GM12878 (cell line): ENCODE results near the gene OPA1. TPM values are rescaled to one million over a fixed set of nuclear protein-coding genes. Genes with fewer than 3 reads are reported as not detected.

Experiments
- ATAC-seq: fragments of 200-7000 bp; cut with Tn5 transposase; 3 replicates; pipeline ENCODE4 v1.9.1; 2020; ENCODE audit warnings: mild to moderate bottlenecking, moderate library complexity
- BruUV-seq: library from RNA; stranded (reverse); fragments of 400-500 nt; replicated peaks from 2 replicates; lab custom pipeline; 2021; lab: Mats Ljungman, UMichigan
- CTCF ChIA-PET: fragments of 300-600 bp; sonication (Branson Sonifier 250); formaldehyde crosslinking; extraction: SDS; loops from one replicate; lab custom pipeline; 2021; ENCODE audit warnings: inconsistent platforms; lab: Yijun Ruan, JAX
- POLR2A ChIA-PET: fragments of 350-600 bp; formaldehyde crosslinking; extraction: SDS; loops from one replicate; lab custom pipeline; 2021; ENCODE audit warnings: inconsistent platforms; lab: Charles Lee
- RAD21 ChIA-PET: fragments of 300-600 bp; sonication (Branson Sonifier 250); formaldehyde crosslinking; loops from one replicate; lab custom pipeline; 2023; ENCODE audit warnings: antibody characterized with exemption; ENCODE audit not compliant: unreplicated experiment; lab: Charles Lee
- SMC1A ChIA-PET: fragments of 300-600 bp; sonication (Branson Sonifier 250); formaldehyde crosslinking; loops from one replicate; lab custom pipeline; 2023; ENCODE audit not compliant: unreplicated experiment, uncharacterized antibody; lab: Charles Lee
- DNase-seq: peaks from one replicate; pipeline ENCODE4 v3.0.0-alpha.2; 2011; ENCODE audit warnings: low read depth, low spot score
- FAIRE-seq: peaks from 3 replicates; lab custom pipeline; 2011; peaks lifted over from hg19 to GRCh38; lab: Jason Lieb, UNC
- H2AFZ ChIP-seq: 2 replicates; pipeline ENCODE4 v1.6.0; 2011; ENCODE audit warnings: low read depth, low read length, control low read depth; ENCODE audit not compliant: control insufficient read depth
- H3K27ac ChIP-seq: 2 replicates; pipeline ENCODE4 v1.5.1; 2011; ENCODE audit warnings: control low read depth; ENCODE audit not compliant: control insufficient read depth, insufficient read depth
- H3K27me3 ChIP-seq, 2 experiments: replicated peaks in 1 of 2; 2 replicates each; pipeline versions ENCODE4 v1.6.0 to v1.6.1; 2011; ENCODE audit warnings: low read length in 1 of 2; ENCODE audit not compliant: control insufficient read depth in 2 of 2, insufficient read depth in 2 of 2
- H3K36me3 ChIP-seq, 2 experiments: 2 replicates each; pipeline ENCODE4 v1.5.1; 2011; ENCODE audit warnings: low read length in 1 of 2; ENCODE audit not compliant: control insufficient read depth in 2 of 2, insufficient read depth in 2 of 2
- H3K4me1 ChIP-seq: 2 replicates; pipeline ENCODE4 v1.6.1; 2011; ENCODE audit warnings: mild to moderate bottlenecking, low read length, moderate library complexity, mixed read lengths; ENCODE audit not compliant: control insufficient read depth, insufficient read depth
- H3K4me2 ChIP-seq: 2 replicates; pipeline ENCODE4 v1.6.0; 2011; ENCODE audit warnings: control low read depth; ENCODE audit not compliant: control insufficient read depth, insufficient read depth
- H3K4me3 ChIP-seq: fragments of 200-600 bp; sonication (generic); 2 replicates; pipeline ENCODE4 v1.5.1; 2016
- H3K79me2 ChIP-seq: 2 replicates; pipeline ENCODE4 v1.6.0; 2011; ENCODE audit warnings: low read length; ENCODE audit not compliant: control insufficient read depth, insufficient read depth
- H3K9ac ChIP-seq: 2 replicates; pipeline ENCODE4 v1.8.0; 2011; ENCODE audit warnings: low read length, control low read depth, mixed read lengths; ENCODE audit not compliant: control insufficient read depth, insufficient read depth
- H3K9me3 ChIP-seq: replicated peaks from 3 replicates; pipeline ENCODE4 v1.5.1; 2011; ENCODE audit warnings: mild to moderate bottlenecking, low read length; ENCODE audit not compliant: control insufficient read depth, insufficient read depth
- H4K20me1 ChIP-seq: 2 replicates; pipeline ENCODE4 v1.6.0; 2011; ENCODE audit not compliant: control insufficient read depth, insufficient read depth
- ATF2 ChIP-seq: IDR thresholded peaks from 2 replicates; pipeline ENCODE4 v1.6.1; 2012; ENCODE audit warnings: low read length, inconsistent platforms
- CTCF ChIP-seq, 3 experiments: IDR thresholded peaks in 2 of 3; conservative IDR thresholded peaks in 1 of 3; 2 replicates each; pipeline ENCODE4 v1.5.1; 2011; ENCODE audit warnings: low read depth in 3 of 3, low read length in 3 of 3, mild to moderate bottlenecking in 3 of 3, control low read depth in 2 of 3, moderate library complexity in 2 of 3, inconsistent platforms in 1 of 3, mixed read lengths in 1 of 3; ENCODE audit not compliant: control insufficient read depth in 2 of 3, insufficient read depth in 1 of 3; ENCODE audit errors: extremely low read depth in 1 of 3
- E2F4 ChIP-seq: IDR thresholded peaks from 2 replicates; pipeline ENCODE4 v1.6.1; 2012; ENCODE audit warnings: low read depth, low read length, improper control_type of control experiment
- HCFC1 ChIP-seq: fragments of 150-350 bp; IDR thresholded peaks from 2 replicates; pipeline ENCODE4 v1.6.1; 2014; ENCODE audit warnings: low read length
- JUND ChIP-seq: IDR thresholded peaks from 2 replicates; pipeline ENCODE4 v1.6.1; 2012; ENCODE audit warnings: low read depth, mild to moderate bottlenecking, low read length, improper control_type of control experiment, moderate library complexity
- MEF2A ChIP-seq: IDR thresholded peaks from 2 replicates; pipeline ENCODE4 v1.6.1; 2011; ENCODE audit warnings: low read depth, mild to moderate bottlenecking, low read length, moderate library complexity; ENCODE audit not compliant: insufficient read depth
- RAD51 ChIP-seq: fragments of 450-650 bp; IDR thresholded peaks from 2 replicates; pipeline ENCODE4 v1.6.1; 2016; ENCODE audit warnings: moderate library complexity, mild to moderate bottlenecking, inconsistent platforms
- SMAD5 ChIP-seq: IDR thresholded peaks from 2 replicates; pipeline ENCODE4 v1.6.1; 2016; ENCODE audit warnings: antibody characterized with exemption, low read depth
- SMARCA5 ChIP-seq: fragments of 450-650 bp; IDR thresholded peaks from 2 replicates; pipeline ENCODE4 v1.6.1; 2017; ENCODE audit warnings: mild to moderate bottlenecking
- SRF ChIP-seq, 2 experiments: IDR thresholded peaks; 2 replicates each; pipeline ENCODE4 v1.6.1; 2011; ENCODE audit warnings: low read depth in 2 of 2, low read length in 2 of 2, mild to moderate bottlenecking in 1 of 2, moderate library complexity in 1 of 2
- USF2 ChIP-seq: IDR thresholded peaks from 2 replicates; pipeline ENCODE4 v1.6.1; 2011; ENCODE audit warnings: low read depth, low read length, improper control_type of control experiment, borderline replicate concordance
- WRNIP1 ChIP-seq: IDR thresholded peaks from 2 replicates; pipeline ENCODE4 v1.6.1; 2011; ENCODE audit warnings: low read depth, low read length, improper control_type of control experiment, borderline replicate concordance
- YY1 ChIP-seq: IDR thresholded peaks from 2 replicates; pipeline ENCODE4 v1.6.1; 2011; ENCODE audit warnings: low read depth, mild to moderate bottlenecking, low read length
- ZNF687 ChIP-seq: fragments of 450-650 bp; IDR thresholded peaks from 2 replicates; pipeline ENCODE4 v1.6.1; 2017; ENCODE audit warnings: mild to moderate bottlenecking, moderate library complexity
- WGBS: methylation state at CpG from one replicate; pipeline ENCODE4 v1.1.6; 2016; ENCODE audit warnings: low lambda C conversion rate; ENCODE audit not compliant: insufficient replicate concordance, insufficient coverage; ENCODE audit errors: missing lambda C conversion rate; 5-methylcytosine and 5-hydroxymethylcytosine counted together
- in situ Hi-C: fragments of 300-500 bp; cut with MboI; formaldehyde crosslinking; loops from 9 replicates; pipeline ENCODE4 v1.14.3; 2018; ENCODE audit warnings: mixed read lengths
- intact Hi-C: fragments of 100-400 bp; cut with micrococcal nuclease; formaldehyde crosslinking; loops from one replicate; pipeline ENCODE4 v1.14.2; 2022; ENCODE audit not compliant: unreplicated experiment
- polyA plus RNA-seq, 11 experiments: library from polyadenylated mRNA; depleted of rRNA in 4 of 11; unstranded in 6 of 11; stranded (reverse) in 5 of 11; fragments of >200 nt; fragmentation: Nextera tagmentation in 4 of 11; fragmentation: Illumina TruSeq in 1 of 11; extraction: Ambion mirVana in 4 of 11; extraction: Trizol in 1 of 11; gene quantifications; 1 replicate in 1 of 11; 2 replicates in 10 of 11; pipeline versions ENCODE4 v1.2.1 to v1.2.3, GENCODE V29; 2011 to 2016; ENCODE audit warnings: inconsistent platforms in 2 of 11, missing spikeins in 2 of 11, low read depth in 1 of 11
- total RNA-seq, 4 experiments: library from RNA; depleted of rRNA in 3 of 4; stranded (reverse); fragments of >200 nt in 3 of 4; fragmentation: Illumina TruSeq in 1 of 4; extraction: Trizol in 1 of 4; gene quantifications; 2 replicates each; pipeline versions ENCODE4 v1.2.1 to v1.2.3, GENCODE V29; 2013 to 2021

Gene OPA1
- total and polyA plus RNA-seq, 10 of the 15 experiments (the other 5 are each of a cell fraction or from before 2014, with no cell fraction given): 14.7 to 108 (median 59.3) TPM

GRCh38 chr3:193702967-193703366 lies 110.0 kb downstream of the OPA1 start (continued):
- no peak for TF ChIP-seq ATF2
- no peak for TF ChIP-seq MEF2A
- no peak for TF ChIP-seq USF2
- no peak for TF ChIP-seq CTCF (IDR thresholded peaks at IDR 0.05 in 2 of 3, conservative IDR thresholded peaks at IDR 0.05 in 1 of 3; ENCODE audit: control insufficient read depth in 2 of 3, extremely low read depth in 1 of 3, insufficient read depth in 1 of 3, low read depth in 3 of 3, low read length in 3 of 3)

GRCh38 chr3:193704431-193704830 lies 111.4 kb downstream of the OPA1 start:
- BruUV-seq: TSS peak; percentile 30
- TF ChIP-seq SRF (IDR thresholded peaks at IDR 0.05; ENCODE audit: low read depth in 2 of 2, low read length in 2 of 2) (no peak), JUND (no peak), SMAD5 (no peak), WRNIP1 (no peak), ZNF687 (no peak), E2F4 (no peak), HCFC1 (no peak), YY1 (no peak), RAD51 (no peak), SMARCA5 (no peak)

More at GRCh38 chr3:193704431-193704830, 111.4 kb downstream of the OPA1 start:
- ATAC-seq (no peak), DNase-seq (no peak), FAIRE-seq (no peak)
- ChIA-PET POLR2A (interaction anchor here (0.6 kb wide), 1 partner anchor 63 kb away, joined by 4 read pairs; no protein-coding TSS in a partner anchor), SMC1A (no interaction called here), CTCF (interaction anchor here (1.2 kb wide), 1 partner anchor 27 kb away, joined by 3 read pairs; no protein-coding TSS in a partner anchor), RAD21 (interaction anchor here (0.7 kb wide), 1 partner anchor 504 kb away, joined by 3 read pairs; no protein-coding TSS in a partner anchor)
- Histone ChIP-seq H3K4me2 (no peak overlapping the region), H3K4me1 (peaks cover 13% of the 10 kb centered on the region), H3K9ac (no peak overlapping the region), H3K36me3 (no peaks in the 10 kb centered on the region), H3K9me3 (no peaks in the 10 kb centered on the region), H4K20me1 (no peaks in the 10 kb centered on the region), H2AFZ (no peak overlapping the region), H3K79me2 (no peaks in the 10 kb centered on the region), H3K27me3 (no peaks in the 10 kb centered on the region), H3K27ac (no peak overlapping the region), H3K4me3 (no peak overlapping the region)
- in situ Hi-C loops (no loop called here), intact Hi-C loops (no loop called here)
- 89% methylated on average over 5 of the region's 5 CpGs for WGBS
